Stimulated activated CD8-positive, alpha-beta memory T cell treated with anti-CD3 and anti-CD28 coated beads, Interleukin-2, amount 100 ng/mL, for 1 hour (primary cell): ENCODE results near the gene MPHOSPH10.
"Not testable (repeated sequence)": the region's sequence is repeated elsewhere in the genome, so short reads cannot be mapped to it uniquely, and the experiment has no call there.

Experiments used
- DNase-seq, 2 donors: peaks; one replicate each; pipeline ENCODE4 v3.0.0-alpha.2; 2020; ENCODE audit warnings: low read depth in 2 of 2

Gene MPHOSPH10

GRCh38 chr2:71173096-71173495 is 42.7 kb downstream of the MPHOSPH10 start:
- no peak for DNase-seq

GRCh38 chr2:71174207-71174606 is 43.8 kb downstream of the MPHOSPH10 start:
- DNase-seq: no peak

GRCh38 chr2:71178836-71179235 is 48.4 kb downstream of the MPHOSPH10 start:
- not testable (repeated sequence) for DNase-seq

GRCh38 chr2:71181316-71181715 is 50.9 kb downstream of the MPHOSPH10 start:
- DNase-seq: no peak

- DNase-seq: not testable (repeated sequence)
Measured at GRCh38 chr2:71183306-71184115, 53.1 kb downstream of the MPHOSPH10 start.

- DNase-seq: no peak
Measured at GRCh38 chr2:71186973-71187372, 56.5 kb downstream of the MPHOSPH10 start.

GRCh38 chr2:71187589-71187988 is 57.2 kb downstream of the MPHOSPH10 start:
- no peak for DNase-seq

GRCh38 chr2:71190656-71191569 is 60.5 kb downstream of the MPHOSPH10 start:
- DNase-seq: no peak

GRCh38 chr2:71191570-71191943 is 61.1 kb downstream of the MPHOSPH10 start:
- DNase-seq: no peak
